Brain pericyte (primary cell): ENCODE measurements around the gene SLAMF7.
"Not testable (repeated sequence)": the region's sequence is repeated elsewhere in the genome, so short reads cannot be mapped to it uniquely, and the experiment has no call there.

ENCODE experiments used
- DNase-seq: peaks from one replicate; pipeline ENCODE4 v3.0.0-alpha.2; 2012; ENCODE audit warnings: low read depth, low spot score

The SLAMF7 gene

GRCh38 chr1:160774886-160775719 is 36.1 kb downstream of the SLAMF7 start:
- no peak for DNase-seq

- no peak for DNase-seq
Measured at GRCh38 chr1:160776178-160776577, 37.1 kb downstream of the SLAMF7 start.

GRCh38 chr1:160777486-160778089 is 38.5 kb downstream of the SLAMF7 start:
- DNase-seq = no peak

- DNase-seq = no peak
Measured at GRCh38 chr1:160778976-160779375, 39.9 kb downstream of the SLAMF7 start.

- DNase-seq = no peak
Measured at GRCh38 chr1:160779626-160780397, 40.8 kb downstream of the SLAMF7 start.

GRCh38 chr1:160780398-160780755 is 41.3 kb downstream of the SLAMF7 start:
- DNase-seq = no peak

- no peak for DNase-seq
Measured at GRCh38 chr1:160781186-160781766, 42.2 kb downstream of the SLAMF7 start.

- no peak for DNase-seq
Measured at GRCh38 chr1:160781914-160782689, 43.1 kb downstream of the SLAMF7 start.

- not testable (repeated sequence) for DNase-seq
Measured at GRCh38 chr1:160782988-160783765, 44.1 kb downstream of the SLAMF7 start.

- no peak for DNase-seq
Measured at GRCh38 chr1:160789051-160789701, 50.1 kb downstream of the SLAMF7 start.

- DNase-seq = no peak
Measured at GRCh38 chr1:160789702-160790611, 50.9 kb downstream of the SLAMF7 start.

- DNase-seq = no peak
Measured at GRCh38 chr1:160794376-160794775, 55.3 kb downstream of the SLAMF7 start.

- DNase-seq = no peak
Measured at GRCh38 chr1:160795951-160796383, 56.9 kb downstream of the SLAMF7 start, which contains the start of gene LY9. TSS of gene LY9 (plus strand) at chr1:160796174. CDS start at chr1:160796188, 14 bp downstream.

GRCh38 chr1:160797271-160797709 is 58.2 kb downstream of the SLAMF7 start:
- DNase-seq = no peak

- no peak for DNase-seq
Measured at GRCh38 chr1:160797861-160798273, 58.8 kb downstream of the SLAMF7 start.

- DNase-seq = no peak
Measured at GRCh38 chr1:160798439-160798838, 59.4 kb downstream of the SLAMF7 start.

- no peak for DNase-seq
Measured at GRCh38 chr1:160799641-160800040, 60.6 kb downstream of the SLAMF7 start.

GRCh38 chr1:160800142-160800541 is 61.1 kb downstream of the SLAMF7 start:
- DNase-seq = no peak
